Activated CD8-positive, alpha-beta memory T cell treated with anti-CD3 and anti-CD28 coated beads, Interleukin-2, amount 50 U/mL, for 1 hour (primary cell): ENCODE data around the gene MCU.
"Not testable (repeated sequence)": the region's sequence is repeated elsewhere in the genome, so short reads cannot be mapped to it uniquely, and the experiment has no call there.

Source experiments
- DNase-seq: peaks from one replicate; pipeline ENCODE4 v3.0.0-alpha.2; 2020; ENCODE audit errors: extremely low read depth

Gene MCU

GRCh38 chr10:72691863-72692743 lies at the start of gene MCU:
TSS of gene MCU (plus strand) at chr10:72692143. CDS start at chr10:72692152, 9 bp downstream.
- peak; percentile 80 for DNase-seq

DNA sequence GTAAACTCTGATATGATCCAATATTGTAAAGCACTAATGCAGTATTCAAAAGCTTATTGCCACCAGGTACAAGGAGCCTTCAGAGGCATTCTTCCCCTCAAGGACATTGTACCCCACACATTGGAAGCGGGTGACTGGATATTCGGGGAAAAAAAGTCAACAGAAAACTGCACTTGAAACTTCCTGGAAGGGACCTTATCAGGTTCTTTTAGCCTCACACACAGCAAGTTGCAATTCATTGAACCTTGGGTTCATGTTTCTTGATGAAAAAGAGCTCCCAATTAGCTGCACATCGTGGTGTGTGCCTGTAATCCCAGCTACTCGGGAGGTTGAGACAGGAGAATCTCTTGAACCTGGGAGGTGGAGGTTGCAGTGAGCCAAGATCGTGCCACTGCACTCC lies 49.6 kb upstream of the MCU start:
- DNase-seq = no peak

DNA sequence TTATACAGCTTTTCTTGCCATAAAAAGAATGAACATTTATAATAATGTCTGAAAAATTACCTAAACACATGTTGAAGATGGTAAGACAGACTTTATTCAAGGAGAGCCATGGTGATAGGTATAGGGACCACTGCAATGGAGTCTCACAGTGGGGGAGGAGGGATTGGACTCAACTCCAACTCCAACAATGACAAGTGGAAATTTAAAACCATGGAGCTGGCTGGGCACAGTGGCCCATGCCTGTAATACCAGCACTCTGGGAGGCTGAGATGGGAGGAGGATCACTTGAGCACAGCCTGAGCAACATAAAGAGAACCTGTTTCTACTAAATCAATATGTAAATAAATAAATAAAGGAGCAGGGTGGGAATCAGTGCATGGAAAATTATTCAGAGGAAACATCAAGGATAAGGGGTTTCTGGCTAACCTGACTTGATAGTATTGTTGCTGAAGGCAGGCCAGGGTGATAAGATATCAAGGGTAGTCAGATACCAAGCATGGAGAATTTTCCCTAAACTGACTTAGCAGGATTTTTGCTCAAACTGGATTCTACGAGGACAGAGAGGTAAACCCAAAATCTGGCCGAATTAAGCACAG lies 46.6 kb upstream of the MCU start:
- DNase-seq = no peak

DNA sequence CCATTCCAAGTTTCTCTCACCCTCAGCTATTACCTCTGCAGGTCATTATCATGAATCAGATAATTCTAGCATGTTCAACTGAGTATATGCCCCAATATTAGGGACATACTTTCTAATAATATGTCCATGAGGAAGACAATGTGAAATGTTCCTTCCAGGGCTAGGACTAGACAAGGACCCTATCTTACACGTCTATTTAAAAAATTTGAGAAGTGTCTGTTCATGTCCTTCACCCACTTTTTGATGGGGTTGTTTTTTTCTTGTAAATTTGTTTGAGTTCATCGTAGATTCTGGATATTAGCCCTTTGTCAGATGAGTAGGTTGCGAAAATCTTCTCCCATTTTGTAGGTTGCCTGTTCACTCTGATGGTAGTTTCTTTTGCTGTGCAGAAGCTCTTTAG lies 45.0 kb upstream of the MCU start:
- not testable (repeated sequence) for DNase-seq

DNA sequence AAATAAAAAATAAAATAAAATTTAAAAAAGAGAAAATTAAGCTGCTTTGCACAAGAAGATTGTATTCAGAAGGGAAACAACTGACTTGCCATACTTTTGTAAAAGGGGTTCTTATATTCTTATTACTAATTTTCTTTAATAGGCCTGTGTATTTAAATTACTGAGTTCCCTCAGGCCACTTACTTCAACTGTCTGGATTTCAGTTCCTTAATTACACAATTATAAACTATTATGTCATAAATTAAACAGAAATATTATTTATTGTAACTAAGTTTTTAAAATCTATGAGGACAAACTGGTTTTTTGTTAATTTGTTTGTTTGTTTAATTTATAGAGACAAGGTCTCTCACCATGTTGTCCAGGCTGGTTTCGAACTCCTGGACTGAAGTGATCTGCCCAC lies 43.6 kb upstream of the MCU start:
- DNase-seq = no peak

DNA sequence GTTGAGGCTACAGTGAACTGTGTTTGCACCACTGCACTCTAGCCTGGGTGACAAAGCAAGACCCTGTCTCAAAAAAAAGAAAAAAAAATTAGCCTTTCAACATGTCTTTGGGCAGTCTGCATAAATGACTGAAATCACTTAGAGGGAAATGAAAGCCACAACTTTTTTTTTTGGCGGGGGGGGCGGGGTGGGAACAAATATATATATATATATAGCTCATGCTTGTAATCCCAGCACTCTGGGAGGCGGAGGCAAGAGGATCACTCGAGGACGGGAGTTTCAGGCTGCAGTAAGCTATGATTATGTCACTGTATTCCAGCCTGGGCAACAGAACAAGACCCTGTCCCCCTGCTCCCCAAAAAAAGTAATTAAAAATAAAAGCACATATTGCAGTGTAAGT lies 42.7 kb upstream of the MCU start:
- no peak for DNase-seq

- no peak for DNase-seq
Measured at GRCh38 chr10:72653383-72654096, 38.4 kb upstream of the MCU start.

GRCh38 chr10:72654720-72655119 lies 37.2 kb upstream of the MCU start:
- no peak for DNase-seq

GRCh38 chr10:72658696-72659400 lies 33.1 kb upstream of the MCU start:
- no peak for DNase-seq

DNA sequence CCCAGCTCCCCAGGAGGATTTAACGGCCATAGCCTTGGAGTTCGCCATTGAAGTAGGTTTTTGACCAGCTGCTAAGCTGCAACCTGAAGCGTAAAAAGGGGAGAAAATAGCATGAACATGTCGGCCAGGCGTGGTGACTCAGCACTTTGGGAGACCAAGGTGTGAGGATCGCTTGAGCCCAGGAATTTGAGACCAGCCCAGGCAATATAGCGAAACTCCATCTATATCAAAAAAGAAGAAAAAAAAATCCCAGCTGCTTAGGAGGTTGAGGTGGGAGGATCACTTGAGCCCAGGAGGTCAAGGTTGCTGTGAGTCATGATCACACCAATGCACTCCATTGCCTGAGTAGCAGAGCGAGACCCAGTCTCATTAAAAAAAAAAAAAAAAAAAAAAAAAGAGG lies 32.2 kb upstream of the MCU start:
- DNase-seq = no peak

GRCh38 chr10:72660220-72660619 lies 31.7 kb upstream of the MCU start:
- no peak for DNase-seq

DNA sequence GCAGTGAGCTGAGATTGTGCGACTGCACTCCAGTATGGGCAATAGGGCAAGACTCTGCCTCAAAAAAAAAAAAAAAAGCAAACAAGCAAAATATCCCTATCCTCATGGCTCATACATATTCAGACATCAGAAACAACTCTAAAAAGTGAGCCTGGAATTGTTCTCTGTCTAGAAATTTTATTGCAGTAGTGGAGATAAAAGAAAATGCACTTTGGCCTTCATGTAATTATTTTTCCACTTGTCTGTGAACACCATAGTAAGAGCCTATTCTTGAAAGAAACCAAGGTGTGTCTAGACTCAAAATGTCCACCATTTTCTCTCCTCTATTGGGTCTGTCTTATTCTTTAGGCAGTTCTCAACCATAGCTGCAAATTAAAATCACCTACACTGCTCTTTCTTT lies 30.5 kb upstream of the MCU start:
- DNase-seq = no peak

DNA sequence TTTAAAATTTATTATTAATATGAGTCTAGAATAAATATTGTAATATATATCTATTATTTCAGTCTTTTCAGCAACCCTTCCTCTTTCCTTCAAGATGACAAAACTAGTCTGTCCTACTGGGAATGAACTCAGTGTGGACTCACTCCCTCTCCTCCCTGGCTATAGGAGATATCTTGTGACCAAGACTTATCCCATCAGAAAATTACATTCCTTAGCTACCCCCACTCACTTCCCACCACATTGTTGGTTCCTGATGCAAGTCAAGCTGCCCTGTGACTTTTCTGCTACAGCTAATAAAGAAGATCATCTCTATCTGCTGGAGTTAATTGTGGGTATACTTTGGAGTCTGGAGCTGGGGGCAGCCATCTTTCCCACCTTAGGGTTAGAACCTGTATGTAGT lies 28.0 kb upstream of the MCU start:
- no peak for DNase-seq

DNA sequence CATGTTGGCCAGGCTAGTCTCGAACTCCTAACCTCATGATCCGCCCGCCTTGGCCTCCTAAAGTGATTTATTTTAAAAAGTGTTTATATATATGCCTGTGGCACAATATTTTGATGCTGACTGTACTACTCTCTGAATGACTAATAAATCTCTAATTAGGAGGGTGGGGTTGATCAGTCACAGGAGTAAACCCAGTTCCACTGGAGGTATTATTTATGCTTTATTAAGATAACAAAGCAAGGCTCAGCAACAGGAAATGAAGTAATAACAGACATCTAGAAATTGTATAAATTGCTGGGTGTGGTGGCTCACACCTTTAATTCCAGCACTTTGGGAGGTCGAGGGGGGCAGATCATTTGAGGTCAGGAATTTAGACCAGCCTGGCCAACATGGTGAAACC lies 26.0 kb upstream of the MCU start:
- no peak for DNase-seq

GRCh38 chr10:72667207-72667864 lies 24.6 kb upstream of the MCU start:
- no peak for DNase-seq

DNA sequence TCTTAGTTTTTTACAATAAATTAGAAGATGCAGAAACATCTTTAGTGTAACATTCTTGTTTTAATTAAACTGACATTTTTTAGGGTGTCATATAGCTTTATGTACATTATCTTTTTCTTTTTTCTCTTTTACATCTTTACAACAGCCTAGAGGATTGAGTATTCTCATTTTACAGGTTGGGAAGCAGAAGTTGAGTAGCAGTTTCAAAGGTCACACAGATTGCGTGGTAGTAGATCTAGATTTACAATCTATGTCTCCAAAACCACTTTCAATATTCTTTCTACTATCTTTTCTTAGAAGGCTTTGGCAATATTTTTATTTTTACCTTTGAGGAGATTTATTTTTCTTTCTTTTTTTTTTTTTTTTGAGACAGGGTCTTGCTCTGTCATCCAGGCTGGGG lies 18.7 kb upstream of the MCU start:
- DNase-seq = no peak

DNA sequence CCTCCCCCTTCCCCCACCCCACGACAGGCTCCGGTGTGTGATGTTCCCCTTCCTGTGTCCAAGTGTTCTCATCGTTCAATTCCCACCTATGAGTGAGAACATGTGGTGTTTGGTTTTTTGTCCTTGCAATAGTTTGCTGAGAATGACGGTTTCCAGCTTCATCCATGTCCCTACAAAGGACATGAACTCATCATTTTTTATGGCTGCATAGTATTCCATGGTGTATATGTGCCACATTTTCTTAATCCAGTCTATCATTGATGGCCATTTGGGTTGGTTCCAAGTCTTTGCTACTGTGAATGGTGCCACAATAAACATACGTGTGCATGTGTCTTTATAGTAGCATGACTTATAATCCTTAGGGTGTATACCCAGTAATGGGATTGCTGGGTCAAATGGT lies 17.8 kb upstream of the MCU start:
- not testable (repeated sequence) for DNase-seq

GRCh38 chr10:72679838-72680241 lies 12.1 kb upstream of the MCU start:
- DNase-seq = no peak

GRCh38 chr10:72682638-72683037 lies 9.3 kb upstream of the MCU start:
- no peak for DNase-seq

DNA sequence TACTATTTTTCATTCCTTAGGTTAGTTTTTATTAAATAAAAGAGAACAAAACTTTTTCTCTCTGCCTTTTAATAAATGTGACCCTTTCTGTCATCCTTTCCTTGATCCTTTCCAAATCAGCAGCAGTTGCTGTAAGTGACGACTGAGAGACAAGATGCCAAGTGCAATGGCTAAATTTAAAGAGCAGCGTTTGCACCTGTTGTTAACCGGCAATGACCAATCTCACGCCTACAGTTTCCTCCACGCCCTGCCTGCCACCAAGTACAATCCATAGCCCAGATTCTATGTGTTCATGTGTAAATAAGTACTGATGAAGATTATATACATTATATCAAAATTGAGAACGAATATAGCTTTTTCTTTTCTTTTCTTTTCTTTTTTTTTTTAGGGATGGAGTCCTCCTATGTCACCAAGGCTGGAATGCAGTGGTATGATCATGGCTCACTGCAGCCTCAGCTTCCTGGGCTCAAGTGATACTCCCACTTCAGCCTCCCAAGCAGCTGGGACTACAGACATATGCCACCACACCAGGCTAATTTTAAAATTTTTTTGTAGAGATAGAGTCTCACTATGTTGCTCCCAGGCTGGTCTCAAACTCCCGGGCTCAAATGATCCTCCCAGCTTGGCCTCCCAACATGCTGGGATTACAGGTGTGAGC lies 6.5 kb upstream of the MCU start:
- DNase-seq = no peak

DNA sequence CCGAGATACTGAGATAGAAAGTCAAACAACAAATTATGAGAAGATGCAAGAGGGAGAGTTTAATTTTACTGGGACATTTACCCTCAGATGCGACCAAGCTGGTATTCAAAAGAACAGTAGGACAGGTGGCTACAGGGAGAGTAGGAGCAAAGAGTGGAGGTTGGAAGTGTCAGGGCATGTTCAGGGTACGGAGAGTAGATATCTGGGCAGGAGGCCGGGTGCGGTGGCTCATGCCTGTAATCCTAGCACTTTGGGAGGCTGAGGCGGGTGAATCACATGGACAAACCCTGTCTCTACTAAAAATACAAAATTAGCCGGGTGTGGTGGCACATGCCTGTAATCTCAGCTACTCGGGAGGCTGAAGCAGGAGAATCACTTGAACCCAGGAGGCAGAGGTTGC lies 5.5 kb upstream of the MCU start:
- not testable (repeated sequence) for DNase-seq
